Left renal pelvis (tissue), 4 donors: ENCODE results near the gene TWIST2. TPM values are rescaled to one million over a fixed set of nuclear protein-coding genes. Genes with fewer than 3 reads are reported as not detected.

Experiments used
- DNase-seq, 4 donors: peaks; one replicate each; pipeline ENCODE4 v3.0.0-alpha.2; 2013; ENCODE audit warnings: low read depth in 4 of 4, low spot score in 3 of 4
- polyA plus RNA-seq, 4 donors: library from polyadenylated mRNA; unstranded; fragments of 120-200 nt; gene quantifications; one replicate each; pipeline ENCODE4 v1.2.1, GENCODE V29; 2013; ENCODE audit not compliant: insufficient read length in 4 of 4

The TWIST2 gene
- polyA plus RNA-seq, 4 donors = 4.0 to 46.3 (median 6.0) TPM

DNA sequence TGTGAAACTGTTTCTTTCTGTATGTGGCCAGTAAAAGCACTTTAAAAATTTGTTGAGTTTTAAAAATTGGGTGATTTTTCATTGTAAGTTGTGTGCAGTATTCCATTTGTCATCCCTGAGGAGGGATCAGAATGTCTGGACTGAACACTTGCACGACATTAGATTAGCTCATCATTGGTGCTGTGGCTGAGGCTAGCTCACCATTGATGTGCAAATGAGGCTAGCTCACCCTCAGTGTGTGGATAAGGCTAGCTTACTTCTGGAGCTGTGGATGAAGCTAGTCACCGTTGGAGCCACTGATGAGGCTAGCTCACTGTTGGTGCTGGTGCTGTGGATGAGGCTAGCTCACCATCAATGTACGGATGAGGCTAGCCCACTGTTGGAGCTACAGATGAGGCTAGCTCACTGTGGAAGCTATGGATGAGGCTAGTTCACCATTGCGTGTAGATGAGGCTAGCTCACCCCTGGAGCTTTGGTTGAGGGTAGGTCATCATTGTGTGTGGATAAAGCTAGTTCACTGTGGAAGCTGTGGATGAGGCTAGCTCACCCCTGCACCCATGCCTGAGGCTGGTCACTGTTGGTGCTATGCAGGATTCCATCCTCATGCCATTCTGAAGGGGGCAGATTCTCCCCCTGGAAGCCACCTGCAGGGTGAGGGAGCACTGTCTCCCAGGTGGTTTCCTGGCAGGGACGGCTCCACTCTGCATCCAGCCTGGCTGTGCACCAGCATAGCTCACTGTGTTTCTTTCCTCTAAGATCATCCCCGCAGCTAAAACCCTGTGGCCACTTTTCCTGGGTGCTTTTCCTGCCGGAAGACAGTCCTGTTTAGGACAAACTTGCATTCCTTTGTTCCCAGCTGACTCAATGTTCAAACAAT is 101.1 kb downstream of the TWIST2 start:
- DNase-seq = no peak

DNA sequence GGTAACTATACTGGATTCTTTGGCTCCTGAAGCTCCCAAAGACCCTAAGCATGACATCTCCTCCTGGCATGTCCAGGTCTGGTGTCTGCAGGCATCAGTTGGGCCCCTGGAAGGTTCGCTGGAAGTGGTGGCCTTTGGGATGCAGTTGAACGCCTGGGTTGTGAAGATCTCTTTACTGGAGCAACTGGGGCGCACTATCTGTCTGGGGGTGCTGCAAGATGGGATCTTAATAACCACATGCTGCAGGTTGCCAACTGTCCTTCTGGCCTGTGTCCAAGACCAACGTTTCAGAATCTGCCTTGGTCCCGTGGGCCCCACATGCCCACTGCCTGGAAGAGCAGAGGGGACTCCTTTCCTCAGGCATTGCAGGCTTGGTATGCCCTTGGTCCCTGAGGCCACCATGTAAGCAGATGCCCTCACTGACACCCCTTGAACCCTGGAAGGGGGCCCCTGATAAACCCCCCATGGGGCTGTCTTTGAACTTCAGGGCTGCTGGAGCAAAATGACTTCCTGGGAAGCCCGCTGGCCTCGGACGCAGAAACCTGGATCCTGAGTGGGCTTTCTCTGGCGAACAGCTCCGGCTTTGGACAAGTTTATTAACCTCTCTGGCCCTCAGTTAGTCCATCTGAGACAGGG is 101.9 kb downstream of the TWIST2 start:
- DNase-seq = no peak

DNA sequence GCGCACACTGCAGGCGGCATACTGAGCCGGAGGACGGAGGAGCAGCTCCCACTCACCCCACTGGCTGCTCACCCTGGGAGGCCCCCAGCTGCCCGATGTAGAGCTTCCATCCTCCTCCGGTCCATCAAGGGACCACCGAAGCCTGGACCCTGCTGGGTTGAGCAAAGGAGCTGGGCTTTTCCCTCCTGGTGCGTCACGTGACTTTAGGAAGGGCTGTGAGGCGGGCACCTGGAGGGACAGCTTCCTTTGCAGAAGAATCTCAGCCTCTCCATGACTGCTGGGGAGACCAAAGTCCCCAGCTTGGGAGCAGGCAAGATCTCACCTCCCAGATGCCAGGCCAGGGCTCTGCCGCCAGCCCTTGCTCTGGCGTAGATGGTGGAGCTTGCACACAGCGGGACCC is 102.7 kb downstream of the TWIST2 start:
- DNase-seq = no peak

DNA sequence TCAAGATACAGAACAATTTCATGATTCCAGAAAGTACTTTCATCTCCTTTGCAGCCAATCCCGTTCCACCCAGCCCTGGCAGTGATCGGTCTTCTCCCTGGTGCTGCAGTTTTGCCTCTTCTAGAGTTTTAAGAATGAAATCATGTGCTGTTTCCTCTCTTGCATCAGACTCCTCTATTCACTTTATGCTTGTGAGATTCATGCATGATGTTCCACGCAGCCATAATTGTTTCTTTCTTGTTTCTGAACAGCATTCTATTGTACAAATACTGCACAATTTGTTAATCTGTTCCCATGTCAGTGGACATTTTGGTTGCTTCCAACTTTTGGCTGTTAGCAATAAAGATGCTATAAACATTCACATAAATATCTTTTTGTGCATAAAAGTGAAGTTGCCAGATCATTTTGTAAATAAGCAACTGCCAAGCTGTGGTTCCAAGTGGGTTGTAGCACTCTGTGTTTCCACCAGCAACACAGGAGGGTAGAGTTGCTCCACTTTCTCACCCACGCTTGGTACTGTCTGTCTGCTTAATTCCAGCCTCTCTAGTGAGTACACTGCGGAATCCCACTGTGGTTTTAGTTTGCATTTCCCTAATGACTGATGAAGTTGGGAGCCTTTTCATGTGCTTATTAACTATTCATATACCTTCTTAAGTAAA is 104.5 kb downstream of the TWIST2 start:
- DNase-seq = no peak

DNA sequence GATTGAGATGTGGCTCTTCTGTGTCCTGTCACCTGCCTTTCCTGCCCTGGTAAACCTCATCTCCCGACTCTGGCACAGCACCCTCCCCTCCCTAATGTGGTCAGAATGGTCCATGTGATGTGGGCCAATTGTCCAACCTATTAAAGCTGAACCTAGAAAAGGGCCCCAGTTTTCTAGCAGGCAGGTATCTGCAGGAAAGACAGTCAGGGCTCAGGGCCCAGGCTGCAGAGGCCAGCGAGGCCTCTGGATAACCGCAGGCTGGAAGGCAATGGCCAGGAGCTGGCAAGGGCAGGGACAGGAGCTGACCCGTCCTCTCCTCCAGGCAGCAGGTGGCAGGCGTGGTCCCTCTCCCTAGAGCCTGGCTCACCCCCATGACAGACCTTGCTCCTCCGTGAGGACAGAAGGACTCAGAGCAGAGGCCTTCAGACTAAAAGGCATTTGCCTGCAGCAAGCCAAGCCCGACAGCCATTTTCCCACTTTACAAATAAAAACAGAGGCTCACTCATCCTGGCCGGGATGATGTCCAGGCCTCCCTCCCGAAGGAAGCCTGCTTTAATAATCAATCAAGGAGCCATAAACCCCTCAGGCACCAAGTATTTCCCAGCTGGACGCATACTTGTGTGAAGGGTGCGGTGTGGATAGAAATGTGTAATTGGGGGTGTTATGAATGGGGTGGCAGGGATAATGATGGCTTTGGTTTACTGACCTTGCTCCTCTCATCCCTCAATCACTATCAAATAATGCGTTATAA is 107.1 kb downstream of the TWIST2 start:
- DNase-seq = no peak

DNA sequence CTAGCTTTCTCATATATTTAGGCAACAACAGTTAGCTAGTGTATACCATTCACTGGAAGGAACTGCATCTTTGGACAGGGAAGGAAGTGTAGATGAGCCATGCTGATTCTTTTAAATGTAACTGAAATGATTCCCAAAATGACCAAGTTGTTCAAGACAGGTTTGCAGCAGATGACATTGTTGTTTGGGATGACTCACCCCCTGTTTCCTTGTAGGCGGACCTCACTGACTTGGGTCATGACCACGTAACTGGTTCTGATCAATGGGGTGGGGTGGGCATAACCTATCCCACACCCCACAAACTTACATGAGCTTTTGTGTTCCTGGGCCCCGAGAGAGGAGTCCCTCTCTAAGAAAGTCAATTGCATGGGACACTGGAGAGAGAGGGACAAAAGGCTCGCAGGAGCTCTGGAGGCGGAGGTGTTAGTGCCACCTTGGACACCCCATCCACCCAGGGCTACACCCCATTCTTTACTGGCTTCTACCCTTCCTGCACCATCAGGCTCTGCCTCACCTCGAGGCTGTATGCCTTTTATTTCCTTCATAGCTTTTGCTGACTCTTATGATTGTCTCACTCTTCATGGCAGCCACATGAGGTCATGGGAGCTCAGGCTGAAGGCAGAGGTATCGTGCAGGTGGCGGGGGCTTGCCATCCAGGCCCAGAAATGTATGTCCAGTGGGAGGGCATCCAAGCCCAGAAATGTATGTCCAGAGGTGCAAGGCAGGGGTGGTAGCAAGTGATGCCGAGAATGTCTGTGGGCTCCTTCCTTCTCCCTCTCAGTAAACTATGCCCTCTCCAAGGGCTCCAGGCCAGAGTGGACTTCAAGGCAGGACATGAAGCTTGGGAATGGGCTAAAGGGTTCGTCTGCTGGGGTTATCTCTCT is 108.0 kb downstream of the TWIST2 start:
- DNase-seq = no peak

DNA sequence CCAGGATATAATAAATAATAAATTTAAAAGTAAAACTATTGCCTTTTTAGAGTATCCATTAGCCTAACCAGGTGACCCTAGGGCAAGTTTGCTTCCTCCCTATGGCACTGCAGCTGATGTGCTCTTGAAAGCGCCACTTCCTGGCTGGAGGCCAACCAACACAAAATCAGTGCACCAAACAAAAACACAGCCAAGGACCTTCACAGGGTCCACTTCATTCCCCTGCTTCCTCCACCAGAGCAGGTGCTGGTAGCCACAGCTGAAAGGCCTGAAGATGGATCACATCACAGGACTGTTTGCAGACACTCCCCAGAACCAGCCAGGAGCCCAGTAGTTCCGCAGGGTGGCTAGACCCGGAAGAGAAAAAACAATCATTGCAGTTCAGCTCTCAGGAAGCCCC is 108.8 kb downstream of the TWIST2 start:
- no peak for DNase-seq
